HPDE6-E6E7 (cell line): ENCODE data around the gene NRXN3.

ENCODE experiments used
- DNase-seq: peaks from one replicate; pipeline ENCODE4 v3.0.0; 2011; ENCODE audit warnings: missing footprints; ENCODE audit errors: extremely low spot score

NRXN3 gene

GRCh38 chr14:78242086-78242485 is 71.9 kb downstream of the NRXN3 start:
- no peak for DNase-seq

GRCh38 chr14:78243187-78243586 is 73.0 kb downstream of the NRXN3 start:
- DNase-seq: no peak

GRCh38 chr14:78245238-78245637 is 75.1 kb downstream of the NRXN3 start:
- DNase-seq: no peak

- no peak for DNase-seq
Measured at GRCh38 chr14:78248501-78249090, 78.4 kb downstream of the NRXN3 start.

- no peak for DNase-seq
Measured at GRCh38 chr14:78251308-78251707, 81.1 kb downstream of the NRXN3 start.

GRCh38 chr14:78253986-78254385 is 83.8 kb downstream of the NRXN3 start:
- peak; percentile 6 for DNase-seq

GRCh38 chr14:78254911-78255461 is 84.8 kb downstream of the NRXN3 start:
- no peak for DNase-seq

GRCh38 chr14:78259831-78260230 is 89.7 kb downstream of the NRXN3 start:
- DNase-seq: no peak

GRCh38 chr14:78278464-78279250 is 108.5 kb downstream of the NRXN3 start:
- no peak for DNase-seq

- DNase-seq: no peak
Measured at GRCh38 chr14:78282437-78282836, 112.3 kb downstream of the NRXN3 start.

- DNase-seq: no peak
Measured at GRCh38 chr14:78286210-78286609, 116.0 kb downstream of the NRXN3 start.

- no peak for DNase-seq
Measured at GRCh38 chr14:78292003-78292402, 121.8 kb downstream of the NRXN3 start.

- DNase-seq: no peak
Measured at GRCh38 chr14:78297858-78298257, 127.7 kb downstream of the NRXN3 start.

GRCh38 chr14:78298298-78298697 is 128.1 kb downstream of the NRXN3 start:
- no peak for DNase-seq

GRCh38 chr14:78302841-78303240 is 132.7 kb downstream of the NRXN3 start:
- no peak for DNase-seq

GRCh38 chr14:78307671-78308070 is 137.5 kb downstream of the NRXN3 start:
- DNase-seq: no peak

- no peak for DNase-seq
Measured at GRCh38 chr14:78308079-78308478, 137.9 kb downstream of the NRXN3 start.

GRCh38 chr14:78310272-78310671 is 140.1 kb downstream of the NRXN3 start:
- DNase-seq: no peak

GRCh38 chr14:78313499-78313898 is 143.3 kb downstream of the NRXN3 start:
- no peak for DNase-seq

- DNase-seq: no peak
Measured at GRCh38 chr14:78314484-78314883, 144.3 kb downstream of the NRXN3 start.

- DNase-seq: no peak
Measured at GRCh38 chr14:78316052-78316451, 145.9 kb downstream of the NRXN3 start.

- DNase-seq: no peak
Measured at GRCh38 chr14:78316786-78317185, 146.6 kb downstream of the NRXN3 start.

GRCh38 chr14:78319406-78319805 is 149.2 kb downstream of the NRXN3 start:
- no peak for DNase-seq
